MCF 10A (cell line): Measurements from ENCODE around the gene ERLEC1. TPM values are rescaled to one million over a fixed set of nuclear protein-coding genes. Genes with fewer than 3 reads are reported as not detected.

Experiments
- BruUV-seq: library from RNA; stranded (reverse); fragments of 400-500 nt; replicated peaks from 2 replicates; lab custom pipeline; 2021; lab: Mats Ljungman, UMichigan
- CTCF ChIA-PET: fragments of 300-600 bp; sonication (Branson Sonifier 250); formaldehyde crosslinking; extraction: SDS; loops from one replicate; lab custom pipeline; 2021; ENCODE audit warnings: antibody characterized with exemption, inconsistent platforms; lab: Yijun Ruan, JAX
- POLR2A ChIA-PET: fragments of 300-600, 350-650 bp; sonication (Branson Sonifier 250); formaldehyde crosslinking; extraction: SDS; loops from one replicate; lab custom pipeline; 2020; ENCODE audit warnings: antibody characterized with exemption, inconsistent platforms; lab: Yijun Ruan, JAX
- DNase-seq: peaks from one replicate; pipeline ENCODE4 v3.0.0-alpha.2; 2018; ENCODE audit not compliant: unreplicated experiment
- H3K27ac Mint-ChIP-seq: one replicate; pipeline ENCODE4 v1.8.0; 2022; ENCODE audit warnings: mild to moderate bottlenecking, low read depth, mixed read lengths; ENCODE audit not compliant: unreplicated experiment
- H3K27me3 Mint-ChIP-seq: one replicate; pipeline ENCODE4 v1.8.0; 2022; ENCODE audit warnings: mixed read lengths; ENCODE audit not compliant: insufficient read depth, unreplicated experiment
- H3K36me3 Mint-ChIP-seq: one replicate; pipeline ENCODE4 v1.8.0; 2022; ENCODE audit warnings: mild to moderate bottlenecking, moderate library complexity, mixed read lengths; ENCODE audit not compliant: insufficient read depth, unreplicated experiment
- H3K4me1 Mint-ChIP-seq: one replicate; pipeline ENCODE4 v1.8.0; 2022; ENCODE audit warnings: mixed read lengths; ENCODE audit not compliant: insufficient read depth, unreplicated experiment
- H3K4me3 Mint-ChIP-seq: one replicate; pipeline ENCODE4 v1.8.0; 2022; ENCODE audit warnings: mild to moderate bottlenecking, moderate library complexity, mixed read lengths; ENCODE audit not compliant: unreplicated experiment
- H3K9me3 Mint-ChIP-seq: one replicate; pipeline ENCODE4 v1.8.0; 2022; ENCODE audit warnings: mixed read lengths; ENCODE audit not compliant: unreplicated experiment
- CTCF ChIP-seq: fragments of 200-600 bp; IDR thresholded peaks from one replicate; pipeline ENCODE4 v1.8.0; 2022; ENCODE audit warnings: antibody characterized with exemption, mild to moderate bottlenecking; ENCODE audit not compliant: unreplicated experiment
- intact Hi-C: fragments of 100-400 bp; cut with micrococcal nuclease; formaldehyde crosslinking; loops from 2 replicates; pipeline ENCODE4 v1.14.1; 2022
- total RNA-seq: library from RNA; stranded (reverse); gene quantifications from 2 replicates; pipeline ENCODE4 v1.2.3, GENCODE V29; 2022

ERLEC1 gene
- total RNA-seq, 1 experiment from 2014 or later: 51.4 TPM

- DNase-seq: no peak
- H3K4me1 Mint-ChIP-seq: peaks cover 12% of the 10 kb centered on the region
- H3K27ac Mint-ChIP-seq: peak overlapping the region; percentile 62
- intact Hi-C loops: loop anchor here (1.0 kb wide), 1 partner anchor 364 kb away; no protein-coding TSS in a partner anchor
- ChIA-PET POLR2A (interaction anchor here (0.5 to 7.8 kb wide), 21 partner anchors 9 to 1215 kb away, joined by 3 to 112 read pairs (median 4); partner anchors contain the start of gene CHAC2), CTCF (interaction anchor here (0.6 to 2.3 kb wide), 3 partner anchors 14 to 318 kb away, joined by 3 to 11 read pairs (median 3); partner anchors contain the start of gene CHAC2)
- no peak for TF ChIP-seq CTCF
- H3K9me3 Mint-ChIP-seq: no peaks in the 10 kb centered on the region
- BruUV-seq: TSS peak; percentile 59
- no peaks in the 10 kb centered on the region for H3K36me3 Mint-ChIP-seq
- peak overlapping the region; percentile 83 for H3K4me3 Mint-ChIP-seq
- H3K27me3 Mint-ChIP-seq: no peaks in the 10 kb centered on the region
Measured at GRCh38 chr2:53787614-53788289, 908 bp downstream of the ERLEC1 start.

- BruUV-seq: no TSS peak
- TF ChIP-seq CTCF: no peak
- intact Hi-C loops: no loop called here
- no peak overlapping the region for H3K4me3 Mint-ChIP-seq
- POLR2A ChIA-PET: interaction anchor here (1.1 kb wide), 1 partner anchor 176 kb away, joined by 3 read pairs; no protein-coding TSS in a partner anchor
- H3K9me3 Mint-ChIP-seq: no peaks in the 10 kb centered on the region
- H3K4me1 Mint-ChIP-seq: no peaks in the 10 kb centered on the region
- H3K27me3 Mint-ChIP-seq: no peaks in the 10 kb centered on the region
- no peak for DNase-seq
- no peak overlapping the region for H3K27ac Mint-ChIP-seq
- peaks cover 38% of the 10 kb centered on the region for H3K36me3 Mint-ChIP-seq
- CTCF ChIA-PET: interaction anchor here (0.6 kb wide), 1 partner anchor 13 kb away, joined by 3 read pairs; no protein-coding TSS in a partner anchor
Measured at GRCh38 chr2:53793261-53793660, 6.4 kb downstream of the ERLEC1 start.

DNA sequence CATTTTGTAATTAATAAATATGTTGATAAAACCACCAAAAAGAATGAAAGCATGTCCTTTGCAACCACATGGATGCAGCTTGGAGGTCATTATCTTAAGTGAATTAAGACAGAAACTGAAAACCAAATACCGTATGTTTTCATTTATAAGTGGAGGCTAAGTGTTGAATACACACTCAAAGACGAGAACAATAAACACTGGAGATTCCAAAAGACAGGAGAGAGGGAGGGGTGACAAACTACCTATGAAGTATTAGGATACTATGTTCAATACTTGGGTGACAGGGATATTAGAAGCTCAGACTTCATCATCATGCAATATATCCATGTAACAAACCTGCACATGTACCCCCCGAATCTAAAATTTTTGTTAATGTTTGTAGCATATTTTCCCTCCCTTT, 7.0 kb downstream of the ERLEC1 start:
- H3K27ac Mint-ChIP-seq: no peak overlapping the region
- CTCF ChIA-PET: interaction anchor here (0.6 kb wide), 1 partner anchor 12 kb away, joined by 3 read pairs; no protein-coding TSS in a partner anchor
- no TSS peak for BruUV-seq

More for the DNA sequence above, 7.0 kb downstream of the ERLEC1 start:
- no peaks in the 10 kb centered on the region for H3K9me3 Mint-ChIP-seq
- intact Hi-C loops: no loop called here
- no peak for TF ChIP-seq CTCF
- POLR2A ChIA-PET: no interaction called here
- no peaks in the 10 kb centered on the region for H3K4me1 Mint-ChIP-seq
- DNase-seq: no peak
- peaks cover 42% of the 10 kb centered on the region for H3K36me3 Mint-ChIP-seq
- H3K4me3 Mint-ChIP-seq: no peak overlapping the region
- no peaks in the 10 kb centered on the region for H3K27me3 Mint-ChIP-seq
